IMR-90 (cell line): ENCODE data around the gene CRB1. TPM values are rescaled to one million over a fixed set of nuclear protein-coding genes. Genes with fewer than 3 reads are reported as not detected.

ENCODE experiments used
- ATAC-seq: fragments of 200-7000 bp; cut with Tn5 transposase; 2 replicates; pipeline ENCODE4 v1.9.1; 2020; ENCODE audit warnings: low read depth, mild to moderate bottlenecking, moderate library complexity
- BruUV-seq: library from RNA; stranded (reverse); fragments of 400-500 nt; replicated peaks from 2 replicates; lab custom pipeline; 2021; lab: Mats Ljungman, UMichigan
- CTCF ChIA-PET: fragments of 300-600 bp; formaldehyde crosslinking; extraction: SDS; loops from one replicate; lab custom pipeline; 2021; ENCODE audit warnings: antibody characterized with exemption; lab: Yijun Ruan, JAX
- POLR2A ChIA-PET: fragments of 300-600 bp; sonication (Branson Sonifier 250); formaldehyde crosslinking; loops from one replicate; lab custom pipeline; 2022; ENCODE audit warnings: antibody characterized with exemption; ENCODE audit not compliant: unreplicated experiment; lab: Charles Lee
- DNase-seq: peaks from one replicate; pipeline ENCODE4 v3.0.0; 2013
- H2AFZ ChIP-seq: replicated peaks from 2 replicates; pipeline ENCODE3; 2013; ENCODE audit warnings: low read length, mild to moderate bottlenecking; ENCODE audit not compliant: poor library complexity
- H2AK5ac ChIP-seq: 2 replicates; pipeline ENCODE4 v1.6.1; 2013; ENCODE audit warnings: low read depth, low read length, inconsistent platforms
- H2AK9ac ChIP-seq: replicated peaks from 2 replicates; pipeline ENCODE3; 2013; ENCODE audit warnings: mild to moderate bottlenecking, low read depth, low read length, moderate library complexity; ENCODE audit not compliant: poor library complexity
- H2BK120ac ChIP-seq: 2 replicates; pipeline ENCODE4 v1.6.1; 2013; ENCODE audit warnings: low read depth, low read length, inconsistent platforms
- H2BK15ac ChIP-seq: 3 replicates; pipeline ENCODE4 v1.6.1; 2013; ENCODE audit warnings: low read depth, low read length, inconsistent platforms
- H2BK20ac ChIP-seq: 2 replicates; pipeline ENCODE4 v1.6.1; 2013; ENCODE audit warnings: low read depth, mild to moderate bottlenecking, inconsistent platforms, low read length, moderate library complexity
- H2BK5ac ChIP-seq: 2 replicates; pipeline ENCODE4 v1.6.1; 2013; ENCODE audit warnings: mild to moderate bottlenecking, low read depth, low read length, inconsistent platforms; ENCODE audit not compliant: poor library complexity, severe bottlenecking
- H3K14ac ChIP-seq: replicated peaks from 2 replicates; pipeline ENCODE4 v1.6.1; 2013; ENCODE audit warnings: low read depth, low read length, inconsistent platforms
- H3K18ac ChIP-seq: 2 replicates; pipeline ENCODE4 v1.6.1; 2013; ENCODE audit warnings: low read depth, low read length, control low read depth
- H3K23ac ChIP-seq: 2 replicates; pipeline ENCODE4 v1.6.1; 2013; ENCODE audit warnings: low read depth, low read length, inconsistent platforms
- H3K27ac ChIP-seq: 2 replicates; pipeline ENCODE4 v1.5.1; 2013; ENCODE audit warnings: mild to moderate bottlenecking, control low read depth, low read length; ENCODE audit not compliant: insufficient read depth
- H3K27me3 ChIP-seq: 2 replicates; pipeline ENCODE4 v1.6.1; 2013; ENCODE audit warnings: low read length; ENCODE audit not compliant: control insufficient read depth, insufficient read depth
- H3K36me3 ChIP-seq: 2 replicates; pipeline ENCODE4 v1.6.1; 2013; ENCODE audit warnings: low read length, mixed read lengths; ENCODE audit not compliant: control insufficient read depth, insufficient read depth
- H3K4ac ChIP-seq: 2 replicates; pipeline ENCODE4 v1.6.1; 2013; ENCODE audit warnings: low read depth, low read length, inconsistent platforms
- H3K4me1 ChIP-seq: 2 replicates; pipeline ENCODE4 v1.6.1; 2013; ENCODE audit warnings: low read length, mixed read lengths; ENCODE audit not compliant: control insufficient read depth, insufficient read depth
- H3K4me2 ChIP-seq: 2 replicates; pipeline ENCODE4 v1.6.1; 2013; ENCODE audit warnings: low read depth, mild to moderate bottlenecking, control low read depth, low read length, moderate library complexity
- H3K4me3 ChIP-seq: 2 replicates; pipeline ENCODE4 v1.5.1; 2013; ENCODE audit warnings: low read depth, mild to moderate bottlenecking, control low read depth, low read length, moderate library complexity; ENCODE audit not compliant: insufficient read depth
- H3K56ac ChIP-seq: 2 replicates; pipeline ENCODE4 v1.6.1; 2013; ENCODE audit warnings: low read length, inconsistent platforms; ENCODE audit not compliant: insufficient read depth; ENCODE audit errors: extremely low read depth
- H3K79me1 ChIP-seq, 2 experiments: 2 replicates each; pipeline ENCODE4 v1.6.1; 2013; ENCODE audit warnings: low read length in 2 of 2, inconsistent platforms in 1 of 2, low read depth in 1 of 2
- H3K9ac ChIP-seq: 2 replicates; pipeline ENCODE4 v1.6.1; 2013; ENCODE audit warnings: low read depth, low read length, control low read depth
- H3K9me1 ChIP-seq: 2 replicates; pipeline ENCODE4 v1.6.1; 2013; ENCODE audit warnings: low read length, inconsistent platforms; ENCODE audit not compliant: insufficient read depth
- H3K9me3 ChIP-seq: 2 replicates; pipeline ENCODE4 v1.6.1; 2013; ENCODE audit warnings: low read length; ENCODE audit not compliant: control insufficient read depth, insufficient read depth
- H4K20me1 ChIP-seq: 2 replicates; pipeline ENCODE4 v1.6.1; 2013; ENCODE audit warnings: low read length, inconsistent platforms; ENCODE audit not compliant: insufficient read depth
- H4K5ac ChIP-seq: 2 replicates; pipeline ENCODE4 v1.6.1; 2013; ENCODE audit warnings: mild to moderate bottlenecking, low read depth, low read length, control low read depth
- H4K8ac ChIP-seq, 2 experiments: 2 replicates each; pipeline ENCODE4 v1.6.1; 2013; ENCODE audit warnings: low read depth in 2 of 2, low read length in 2 of 2, control low read depth in 1 of 2, inconsistent platforms in 1 of 2
- H4K91ac ChIP-seq: 2 replicates; pipeline ENCODE4 v1.6.1; 2013; ENCODE audit warnings: low read depth, low read length, inconsistent platforms; ENCODE audit not compliant: insufficient read depth
- MAZ ChIP-seq: IDR thresholded peaks from 2 replicates; pipeline ENCODE4 v1.6.1; 2012; ENCODE audit warnings: low read depth, mild to moderate bottlenecking, low read length, improper control_type of control experiment, moderate library complexity, borderline replicate concordance
- WGBS, 2 experiments: methylation state at CpG; one replicate each; pipeline versions ENCODE4 v1.1.5 to v1.1.7; 2013; ENCODE audit warnings: missing lambda C conversion rate in 2 of 2; ENCODE audit not compliant: insufficient read length in 1 of 2; ENCODE audit errors: extremely low coverage in 2 of 2; 5-methylcytosine and 5-hydroxymethylcytosine counted together
- dilution Hi-C: fragments of 300-500 bp; cut with HindIII; formaldehyde crosslinking; loops from one replicate; pipeline ENCODE4 v1.14.3; 2018; ENCODE audit warnings: low sequenced_read_pairs; ENCODE audit not compliant: unreplicated experiment
- in situ Hi-C: fragments of 300-500 bp; cut with MboI; formaldehyde crosslinking; loops from 3 replicates; pipeline ENCODE4 v1.14.3; 2019; ENCODE audit warnings: low sequenced_read_pairs, inconsistent platforms, mixed read lengths
- intact Hi-C: fragments of 100-400 bp; cut with micrococcal nuclease; formaldehyde crosslinking; loops from 2 replicates; pipeline ENCODE4 v1.10.0; 2022
- polyA plus RNA-seq, 3 experiments: library from polyadenylated mRNA; depleted of rRNA; stranded (reverse); fragments of >200 nt; gene quantifications; 2 replicates each; pipeline ENCODE4 v1.2.3, GENCODE V29; 2012; ENCODE audit warnings: low replicate concordance in 1 of 3
- total RNA-seq: library from RNA; depleted of rRNA; stranded (reverse); fragments of >200 nt; gene quantifications from 2 replicates; pipeline ENCODE4 v1.2.3, GENCODE V29; 2012

The CRB1 gene
- total and polyA plus RNA-seq, 2 of the 4 experiments (the other 2 are of a cell fraction): not detected

DNA sequence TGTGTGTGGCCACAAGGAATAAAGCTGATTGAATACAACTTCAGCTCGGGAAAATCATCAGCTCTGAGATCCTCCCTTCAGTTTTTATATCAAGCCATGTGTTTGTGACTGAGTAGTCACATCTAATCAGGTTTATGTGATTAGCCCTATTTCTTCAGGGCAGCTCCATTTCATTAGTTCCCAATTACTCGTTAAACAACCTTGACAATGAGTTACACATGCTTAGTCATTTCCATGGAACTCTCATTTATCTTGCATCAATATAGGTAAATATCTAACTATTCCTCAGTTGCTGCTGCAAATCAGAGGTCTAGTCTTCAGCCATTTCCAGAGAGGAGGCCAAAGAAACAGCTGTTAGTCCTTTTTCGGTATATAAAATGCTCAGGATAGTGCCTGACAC is 16.3 kb downstream of the CRB1 start:
- Histone ChIP-seq H2AFZ (no peak overlapping the region), H4K20me1 (no peaks in the 10 kb centered on the region), H3K4me1 (no peaks in the 10 kb centered on the region), H3K27ac (no peak overlapping the region), H4K91ac (no peak overlapping the region), H3K9ac (no peak overlapping the region), H3K4ac (no peak overlapping the region), H2AK5ac (no peak overlapping the region), H2AK9ac (no peak overlapping the region), H3K18ac (no peak overlapping the region), H3K23ac (no peak overlapping the region), H3K9me1 (no peaks in the 10 kb centered on the region), H2BK20ac (no peak overlapping the region), H2BK5ac (no peak overlapping the region), H4K5ac (no peak overlapping the region), H2BK120ac (no peak overlapping the region), H2BK15ac (no peak overlapping the region), H3K4me2 (no peak overlapping the region), H3K79me1 (no peaks in the 10 kb centered on the region), H3K4me3 (no peak overlapping the region), H3K36me3 (no peaks in the 10 kb centered on the region), H3K56ac (no peak overlapping the region), H4K8ac (no peak overlapping the region), H3K9me3 (no peaks in the 10 kb centered on the region), H3K27me3 (no peaks in the 10 kb centered on the region), H3K14ac (no peak overlapping the region)
- in situ Hi-C loops (no loop called here), dilution Hi-C loops (no loop called here), intact Hi-C loops (no loop called here)
- ATAC-seq (no peak), DNase-seq (no peak)
- BruUV-seq: no TSS peak
- no CpG with 5 or more reads among the region's 3 CpGs for WGBS, 2 experiments
- CTCF ChIA-PET: no interaction called here
- TF ChIP-seq MAZ: no peak
- POLR2A ChIA-PET: no interaction called here
